Stimulated activated CD4-positive, alpha-beta T cell treated with anti-CD3 and anti-CD28 coated beads, Interleukin-2, amount 100 ng/mL, for 48 hours (primary cell): ENCODE data around the gene CTNNA2.

ENCODE experiments used
- DNase-seq, 2 donors: peaks; one replicate each; pipeline ENCODE4 v3.0.0-alpha.2; 2020

CTNNA2 gene

DNA sequence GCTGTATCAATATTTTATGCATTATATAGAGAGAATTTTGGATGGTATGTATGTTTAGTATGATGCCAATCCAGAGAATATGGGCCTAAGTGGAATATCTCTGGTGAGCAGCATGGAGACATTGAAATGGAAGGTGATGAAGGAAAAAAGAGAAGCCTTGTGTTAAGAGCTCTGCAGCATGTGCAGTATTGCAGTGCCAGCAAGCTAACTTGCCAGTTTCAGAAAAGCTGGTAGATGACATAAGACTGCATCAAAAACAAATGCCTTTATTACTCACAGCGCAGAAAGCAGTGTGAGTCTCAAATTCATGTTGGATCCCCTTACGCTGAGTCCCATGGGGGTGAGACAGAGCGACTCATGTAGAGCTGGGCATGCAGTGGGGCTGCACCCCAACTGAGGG is 280.2 kb downstream of the CTNNA2 start:
- no peak for DNase-seq

DNA sequence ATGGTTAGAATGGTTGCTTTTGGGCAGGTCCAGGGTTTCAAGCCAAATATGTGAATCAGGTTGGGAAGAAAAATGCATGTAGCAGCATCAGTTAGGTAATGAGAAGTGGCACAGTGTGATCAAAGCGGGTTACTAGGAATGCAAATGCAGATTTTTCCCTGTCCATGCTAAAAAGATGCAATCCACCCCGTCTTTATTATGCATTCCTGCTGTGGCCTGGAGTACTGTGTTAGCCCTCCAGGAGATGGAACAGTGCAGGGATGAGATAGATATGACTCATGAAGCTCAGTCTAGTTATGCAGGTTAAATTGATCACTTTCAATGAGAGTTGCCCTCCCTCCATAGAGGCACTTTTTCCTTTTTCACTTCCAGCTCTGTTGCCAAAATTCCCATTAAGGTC is 283.8 kb downstream of the CTNNA2 start:
- DNase-seq = no peak

DNA sequence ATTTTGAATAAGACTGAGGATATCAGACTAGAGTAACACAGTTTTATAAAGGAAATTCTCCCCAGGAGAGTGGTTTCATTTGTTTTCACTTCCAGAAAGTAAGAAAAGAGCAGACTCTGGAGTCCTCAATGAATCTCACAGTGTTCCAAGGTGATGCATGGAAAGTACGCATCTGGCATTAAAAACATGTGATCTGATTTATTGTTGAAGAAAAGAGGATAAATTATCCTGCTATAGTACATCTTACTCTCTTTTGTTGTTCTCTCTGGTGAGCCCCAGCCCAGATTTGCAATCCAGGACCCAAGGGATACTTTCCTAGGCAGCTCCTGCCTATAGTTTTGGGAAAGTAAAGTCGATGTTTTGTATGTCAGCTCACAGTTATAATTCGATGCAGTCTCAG is 285.9 kb downstream of the CTNNA2 start:
- no peak for DNase-seq

DNA sequence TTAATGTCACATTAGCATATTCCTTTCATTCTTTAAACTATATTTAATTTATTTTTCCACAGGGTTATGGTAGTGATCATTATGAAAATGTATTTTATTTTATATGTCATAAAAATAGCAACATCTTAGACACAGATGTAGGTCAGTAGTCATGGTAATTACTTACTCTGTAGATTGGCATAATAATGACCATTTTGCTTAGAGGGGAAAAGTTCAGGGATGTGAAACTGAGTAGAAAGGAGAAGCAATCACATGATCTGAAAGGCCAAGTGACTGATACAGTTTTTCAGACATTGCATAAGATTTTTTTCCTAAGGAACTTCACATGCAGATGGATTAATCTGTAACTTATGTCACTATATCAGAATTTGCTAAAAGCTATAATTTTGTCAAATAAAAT is 286.9 kb downstream of the CTNNA2 start:
- DNase-seq = no peak

DNA sequence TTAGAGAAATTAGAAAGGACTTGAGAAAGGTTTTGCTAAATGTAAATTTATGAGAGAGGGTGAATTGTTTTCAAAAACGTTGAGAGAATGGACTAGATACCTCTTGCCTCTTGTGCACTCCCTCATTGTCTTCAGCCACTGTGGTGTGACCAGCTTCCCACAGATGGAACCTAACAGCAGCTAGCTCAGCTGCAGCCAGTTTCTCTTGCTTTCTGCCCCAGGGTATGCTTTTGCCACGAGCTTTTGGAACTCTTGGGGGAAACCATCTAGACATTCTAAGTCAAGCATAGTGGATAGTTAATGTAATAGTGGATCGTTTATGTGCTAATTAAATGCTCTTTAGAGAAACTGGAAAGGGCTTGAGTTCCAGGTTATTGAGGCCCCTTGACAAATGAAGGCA is 288.2 kb downstream of the CTNNA2 start:
- no peak for DNase-seq

DNA sequence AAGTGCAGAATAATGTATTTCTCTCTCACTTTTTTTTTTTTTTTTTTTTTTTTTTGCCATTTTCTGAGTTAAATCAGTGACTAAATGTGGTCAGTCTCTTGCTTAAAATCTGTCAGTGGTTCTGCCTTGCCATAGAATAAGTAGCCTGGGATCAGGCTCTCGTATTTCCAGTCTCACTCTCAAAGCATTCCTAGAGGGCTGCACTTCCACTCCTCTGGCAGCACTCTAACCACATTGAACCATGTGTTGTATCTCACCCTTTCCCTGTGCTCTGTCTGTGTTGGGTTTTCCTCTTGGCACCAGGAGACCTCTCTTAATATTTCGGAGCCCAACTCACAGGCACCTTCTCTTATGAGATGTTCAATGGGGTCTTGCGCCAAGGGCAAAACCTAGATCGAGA is 304.4 kb downstream of the CTNNA2 start:
- no peak for DNase-seq

DNA sequence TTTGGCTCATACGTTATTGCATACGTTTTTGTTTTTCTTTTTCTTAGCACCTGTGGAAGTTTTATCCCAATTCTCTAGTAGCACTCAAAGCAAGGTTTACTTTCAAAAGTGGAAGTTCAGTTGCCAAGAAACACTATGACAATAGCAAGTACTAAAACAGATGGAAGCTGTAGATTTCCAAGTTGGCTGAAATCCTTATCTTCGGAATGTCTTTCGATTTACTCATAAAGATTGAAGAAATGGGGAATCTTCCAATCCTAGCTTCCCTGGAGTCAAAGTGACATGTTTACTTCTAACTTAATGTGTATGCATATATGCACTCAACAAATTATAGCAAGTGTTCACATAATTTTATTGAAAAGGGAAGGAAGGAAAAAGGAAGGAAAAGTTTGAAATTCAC is 307.4 kb downstream of the CTNNA2 start:
- DNase-seq = no peak

DNA sequence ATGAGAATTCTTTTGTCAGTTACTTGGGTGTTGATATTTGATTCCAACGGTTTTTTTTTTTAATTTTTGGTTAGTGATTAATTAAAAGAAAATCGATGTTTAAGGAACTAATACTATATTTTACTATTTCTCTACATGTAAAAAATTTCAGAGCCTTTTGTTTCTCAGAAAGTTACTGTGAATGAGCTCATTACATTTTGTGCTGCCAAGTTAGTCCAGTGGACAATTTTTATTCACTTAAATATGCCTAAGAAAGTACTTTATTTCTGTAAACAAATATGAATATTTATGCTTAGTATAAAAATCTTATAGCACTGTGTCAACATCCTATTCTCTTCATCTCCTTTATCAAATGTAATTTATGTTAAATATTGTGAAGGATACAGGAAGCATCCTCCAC is 309.3 kb downstream of the CTNNA2 start:
- DNase-seq = no peak

DNA sequence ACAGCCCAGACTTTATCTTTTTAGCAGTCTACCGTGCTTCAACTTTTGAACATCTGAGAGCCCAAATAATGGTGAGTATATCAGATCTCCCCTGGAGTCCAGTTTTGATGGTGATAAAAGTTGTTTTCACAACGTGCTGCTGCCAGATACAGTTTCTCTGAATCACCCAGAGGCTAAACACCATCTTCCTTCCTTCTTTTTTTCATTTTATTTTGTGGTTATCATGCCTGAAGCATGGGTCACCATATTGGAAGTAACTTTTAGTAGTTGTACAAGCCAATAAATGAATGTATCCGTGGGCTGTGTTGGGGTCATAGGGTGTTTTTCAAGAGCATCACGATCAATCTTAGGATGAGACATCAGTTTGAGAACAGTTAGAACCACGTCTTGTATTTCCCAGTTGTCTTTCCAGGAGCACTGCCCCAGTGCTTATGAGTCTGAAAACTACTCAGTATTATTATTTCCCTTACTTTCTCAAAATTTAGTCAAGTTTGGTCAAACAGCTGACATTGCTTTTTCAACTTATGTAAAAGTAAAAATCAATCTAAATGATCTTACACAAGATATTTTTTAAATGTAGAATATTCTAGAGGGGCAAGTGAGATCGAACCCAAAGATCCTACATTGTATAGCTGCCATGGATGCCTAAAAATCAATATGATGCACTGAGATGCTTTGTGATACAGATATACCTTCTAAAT is 311.4 kb downstream of the CTNNA2 start:
- no peak for DNase-seq

DNA sequence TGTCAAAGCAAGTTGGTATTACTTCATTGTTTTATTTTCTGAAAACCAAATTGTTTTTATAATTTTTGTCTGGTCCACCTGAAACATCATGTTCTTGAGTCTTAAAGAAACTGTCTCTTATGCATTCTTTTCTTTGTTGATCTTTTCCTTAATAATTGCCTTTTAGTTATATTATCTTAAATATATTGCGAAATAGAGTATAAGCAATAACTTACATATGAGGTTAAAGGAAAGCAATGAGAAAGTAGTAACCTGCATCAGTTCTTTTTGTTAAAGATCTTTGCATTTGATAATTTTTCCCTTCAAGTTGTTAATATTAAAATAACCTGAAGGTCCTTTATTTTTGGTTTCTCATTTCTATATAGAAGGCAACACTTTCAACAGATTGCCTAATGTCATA is 315.0 kb downstream of the CTNNA2 start:
- no peak for DNase-seq

DNA sequence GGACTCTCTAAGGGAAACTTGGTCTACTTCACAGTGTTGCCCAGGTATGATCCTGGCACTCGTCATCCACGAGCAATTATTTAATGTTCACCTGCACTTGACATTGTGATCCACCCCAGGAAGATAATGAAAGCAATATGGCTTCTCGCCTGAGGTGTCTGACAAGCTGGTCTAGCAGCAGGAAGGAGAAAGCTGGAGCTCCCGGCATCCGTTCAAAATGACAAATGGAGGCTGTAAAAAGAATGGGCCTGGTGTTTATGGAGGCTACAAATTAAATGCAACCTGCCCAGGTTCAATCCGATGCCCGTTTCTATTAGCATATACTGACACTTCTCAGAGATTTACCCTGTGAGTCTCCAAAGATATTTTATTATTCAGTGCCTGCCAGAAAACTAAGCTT is 317.6 kb downstream of the CTNNA2 start:
- no peak for DNase-seq

DNA sequence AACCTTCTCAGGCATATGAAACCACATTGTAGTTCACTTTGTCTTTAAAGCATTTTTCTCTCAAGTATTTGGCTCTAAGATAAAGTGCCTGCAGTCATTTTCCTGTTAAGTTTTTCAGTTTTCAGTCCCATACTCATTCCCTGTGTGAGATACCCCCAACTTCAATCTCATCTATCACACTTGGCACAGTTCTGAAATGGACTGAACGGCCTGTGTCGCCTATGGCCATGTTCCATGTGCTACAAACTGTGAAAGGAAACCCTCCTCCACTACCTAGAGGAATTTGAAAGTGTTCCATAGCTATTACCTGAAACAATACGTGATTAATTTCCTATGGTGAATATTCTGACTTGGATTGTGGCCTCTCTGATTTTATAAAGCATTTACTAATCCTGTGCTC is 319.1 kb downstream of the CTNNA2 start:
- no peak for DNase-seq

DNA sequence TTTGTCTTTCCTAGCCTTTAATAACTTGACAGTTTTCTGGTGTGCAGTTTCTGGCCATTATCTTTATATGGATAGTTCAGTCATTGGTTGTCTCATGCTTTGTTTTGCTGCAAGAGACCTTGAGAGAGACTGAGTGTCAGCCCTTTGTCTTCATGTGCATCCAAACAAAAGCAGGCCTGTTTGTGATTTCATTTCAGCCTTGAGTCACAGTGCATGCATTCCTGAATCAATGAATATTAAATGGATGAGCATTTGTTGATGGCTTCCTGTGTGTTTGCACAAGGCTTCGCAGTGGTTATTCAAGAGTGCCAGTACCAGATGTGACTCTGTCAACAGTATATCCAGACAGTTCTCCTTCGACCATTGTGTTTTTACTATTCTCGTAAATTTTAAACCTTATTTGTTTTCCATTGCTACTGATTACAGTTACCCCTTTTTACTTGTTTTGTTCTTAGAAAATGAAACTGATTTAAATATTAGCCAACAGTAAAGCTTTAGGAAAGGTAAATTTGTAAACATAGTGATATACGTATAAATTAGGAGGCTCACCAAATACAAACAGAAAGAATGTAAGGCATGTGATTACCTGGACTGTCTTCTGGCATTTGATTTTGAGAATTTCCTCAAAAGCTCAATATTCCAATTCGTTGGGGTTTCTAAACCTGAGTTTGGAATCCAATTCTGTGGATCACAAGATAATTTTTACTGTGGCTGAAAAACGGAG is 319.8 kb downstream of the CTNNA2 start:
- DNase-seq = no peak

DNA sequence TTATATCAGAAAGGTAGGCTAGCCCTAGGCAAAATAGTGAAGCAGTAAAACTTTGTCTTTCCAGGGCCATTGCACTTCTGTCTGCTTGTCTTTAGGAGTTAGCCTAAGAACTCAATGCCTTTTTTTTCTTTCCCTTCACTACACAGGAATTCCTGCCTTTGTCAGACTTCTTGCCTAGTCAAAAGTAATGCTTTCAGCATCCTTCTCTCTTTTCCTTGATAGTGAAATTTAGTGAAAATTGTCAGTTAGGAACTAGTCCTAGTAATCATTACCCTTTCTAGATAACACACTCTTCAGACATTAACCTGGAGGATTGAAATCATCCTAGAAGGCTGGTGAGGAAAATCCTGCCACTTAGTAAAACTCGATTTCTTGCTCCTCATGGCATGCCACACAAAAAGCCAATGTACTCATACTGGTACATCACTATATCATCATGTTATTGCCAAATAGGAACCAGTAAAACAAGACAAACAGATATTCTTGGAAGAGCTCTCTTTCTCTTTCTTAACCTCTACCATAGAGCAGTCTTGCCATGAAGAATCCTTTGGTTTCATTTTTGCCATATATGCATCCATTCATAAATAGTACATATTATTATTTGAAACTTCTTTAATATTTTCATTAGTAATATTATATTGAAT is 320.5 kb downstream of the CTNNA2 start:
- no peak for DNase-seq

DNA sequence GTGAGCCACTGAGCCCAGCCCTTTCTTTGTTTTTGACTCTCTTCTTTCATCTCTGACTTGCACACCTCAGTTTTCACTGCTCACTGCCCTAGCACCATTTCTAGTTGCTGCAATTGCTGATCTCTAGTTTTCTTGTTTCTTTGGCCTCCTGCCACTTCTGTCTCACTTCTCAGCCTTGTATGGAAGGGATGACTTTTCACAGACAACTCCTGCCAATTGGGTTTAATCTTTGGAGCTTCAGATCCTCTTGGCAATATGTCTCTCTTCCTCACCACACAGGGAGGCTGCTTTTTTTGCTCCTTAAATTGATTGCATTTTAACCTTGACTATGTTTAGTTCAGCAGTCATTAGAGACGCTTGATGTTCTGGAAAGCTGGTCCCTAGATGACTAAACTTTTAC is 323.1 kb downstream of the CTNNA2 start:
- DNase-seq = no peak

DNA sequence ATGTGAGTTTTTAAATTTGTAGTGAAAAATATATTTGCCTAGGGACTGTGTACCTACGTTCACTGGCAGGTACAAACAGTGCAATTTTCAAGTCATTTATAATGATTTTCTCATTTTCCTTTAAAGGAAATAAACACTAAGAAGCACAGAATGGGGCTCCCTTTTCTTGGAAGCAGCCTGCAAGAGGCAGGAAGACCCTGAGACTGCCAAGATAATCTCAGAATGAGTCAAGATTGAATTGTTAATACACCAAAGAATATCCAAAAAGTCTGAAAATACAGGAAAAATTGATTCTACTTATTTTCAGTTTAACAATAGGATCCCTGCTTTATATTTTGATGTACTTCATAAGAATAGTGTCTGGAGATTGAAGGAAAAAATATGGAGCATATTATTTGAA is 331.2 kb downstream of the CTNNA2 start:
- no peak for DNase-seq

DNA sequence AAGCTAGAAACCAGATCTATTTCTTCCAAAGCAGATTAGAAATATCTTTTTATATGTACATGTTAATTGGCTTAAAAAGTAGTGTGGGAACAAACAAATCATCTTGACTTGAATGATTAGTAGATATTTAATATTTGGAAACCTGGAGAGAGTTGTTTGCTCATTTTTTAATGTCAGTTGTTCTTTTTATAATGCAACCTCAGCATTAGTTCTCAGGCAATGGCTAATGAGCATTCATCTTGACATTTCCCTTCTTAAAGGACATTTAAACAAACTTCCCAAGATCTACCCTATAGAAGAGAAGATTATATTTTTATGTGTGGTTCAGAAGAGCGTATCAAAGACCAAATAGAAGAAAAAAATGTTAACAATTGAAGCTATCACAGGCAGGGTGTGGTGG is 334.0 kb downstream of the CTNNA2 start:
- no peak for DNase-seq

DNA sequence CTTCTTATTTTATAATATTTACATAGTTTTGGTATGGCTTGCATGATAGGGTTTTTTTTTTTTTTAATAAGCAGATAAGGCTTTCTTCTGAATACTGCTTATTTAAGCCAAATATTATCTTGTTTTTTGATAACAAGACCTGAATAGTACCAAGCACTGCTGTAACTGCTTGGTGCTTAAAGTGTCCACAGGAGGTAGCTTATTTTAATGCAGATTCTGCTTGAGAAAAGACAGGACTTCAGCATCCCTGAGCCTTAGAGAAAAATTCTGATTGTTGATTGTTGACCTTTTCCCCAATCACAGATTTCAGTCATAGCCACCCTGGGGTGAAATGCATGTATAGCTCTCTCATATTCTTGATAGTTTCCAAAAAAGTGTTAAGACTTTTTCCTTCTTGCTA is 336.4 kb downstream of the CTNNA2 start:
- DNase-seq = no peak

DNA sequence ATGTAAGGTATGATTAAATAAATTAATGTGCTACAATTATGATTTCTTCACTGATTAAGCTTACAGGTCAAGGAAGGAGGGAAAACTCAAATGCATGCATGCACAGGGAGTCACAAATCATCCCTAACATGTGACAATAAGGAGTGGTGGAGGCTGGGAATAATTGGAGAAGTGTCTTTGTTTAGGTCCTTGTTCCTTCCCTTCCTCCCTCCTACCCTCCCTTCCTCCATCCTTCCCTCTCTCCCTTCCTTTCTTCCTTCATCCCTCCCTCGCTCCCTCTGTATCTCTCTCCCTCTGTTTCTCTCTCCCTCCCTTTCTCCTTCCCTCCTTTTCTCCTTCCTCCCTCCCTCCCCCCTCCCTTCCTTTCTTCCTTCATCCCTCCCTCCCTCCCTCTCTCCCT is 337.1 kb downstream of the CTNNA2 start:
- no peak for DNase-seq

DNA sequence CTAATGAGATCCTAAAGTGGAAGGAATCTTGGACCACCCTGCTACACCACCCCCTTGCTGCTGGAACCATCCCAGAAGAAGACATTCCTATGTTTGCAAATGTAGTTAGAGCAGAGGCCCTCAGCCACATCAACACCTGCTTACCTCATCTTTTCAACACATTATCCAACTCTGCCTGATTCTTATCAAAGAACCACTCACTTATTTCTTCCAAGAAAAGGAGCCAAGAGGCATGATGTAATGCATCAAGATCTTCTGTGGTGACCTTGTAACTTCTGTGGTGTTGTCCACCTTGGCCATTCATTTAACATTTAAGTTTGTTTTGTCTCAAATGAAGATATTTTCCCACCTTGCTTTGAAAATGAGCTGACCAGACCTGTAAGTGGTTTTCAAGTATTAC is 338.1 kb downstream of the CTNNA2 start:
- DNase-seq = no peak

DNA sequence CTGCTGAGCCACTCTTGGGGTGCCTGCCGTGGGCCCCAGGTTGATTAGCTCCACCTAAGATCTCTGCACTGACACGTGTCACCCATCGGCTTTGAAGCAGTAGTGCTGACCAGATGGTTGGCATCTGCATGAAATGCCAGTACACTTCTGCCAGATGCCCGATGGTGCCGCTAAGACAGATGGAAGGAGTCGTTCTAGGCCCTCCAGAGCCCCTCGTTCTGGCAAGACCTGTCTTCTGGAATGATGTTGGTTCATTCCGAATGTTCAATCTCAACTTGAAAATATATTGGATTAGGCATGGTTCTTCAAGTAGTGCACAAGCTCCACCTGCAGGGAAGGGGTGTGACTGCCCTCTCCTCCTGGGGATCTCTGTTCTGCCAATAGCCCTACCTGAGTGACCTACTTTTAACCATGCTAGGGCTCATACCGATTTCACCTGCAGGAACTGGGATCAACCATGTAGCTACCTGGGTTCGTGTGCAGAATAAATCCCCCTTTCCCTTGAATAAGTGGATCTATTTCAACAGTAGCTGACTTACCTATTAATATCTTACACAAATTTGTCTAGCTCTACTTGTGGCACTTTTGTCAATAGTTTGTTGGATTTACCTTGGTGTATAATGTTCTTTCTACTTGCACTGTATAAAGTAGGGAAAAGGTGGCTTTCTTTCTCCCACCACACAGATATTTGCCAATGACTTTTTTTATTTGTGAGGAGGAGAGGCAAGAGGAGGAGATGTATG is 342.6 kb downstream of the CTNNA2 start:
- no peak for DNase-seq

DNA sequence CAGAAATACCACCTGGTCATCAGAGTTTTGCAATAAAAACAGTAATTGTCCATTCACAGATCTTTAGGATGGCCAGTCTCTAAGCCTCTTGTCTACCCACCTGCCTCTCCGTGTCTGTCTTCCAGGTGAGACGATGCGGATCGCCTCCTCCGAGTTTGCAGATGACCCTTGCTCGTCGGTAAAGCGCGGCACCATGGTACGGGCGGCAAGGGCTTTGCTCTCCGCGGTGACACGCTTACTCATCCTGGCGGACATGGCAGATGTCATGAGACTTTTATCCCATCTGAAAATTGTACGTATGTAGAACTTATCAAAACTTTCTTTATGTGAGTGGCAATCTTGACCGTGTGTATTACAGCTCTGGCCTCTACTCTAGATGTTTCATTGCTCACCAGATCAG is 345.0 kb downstream of the CTNNA2 start:
- no peak for DNase-seq

DNA sequence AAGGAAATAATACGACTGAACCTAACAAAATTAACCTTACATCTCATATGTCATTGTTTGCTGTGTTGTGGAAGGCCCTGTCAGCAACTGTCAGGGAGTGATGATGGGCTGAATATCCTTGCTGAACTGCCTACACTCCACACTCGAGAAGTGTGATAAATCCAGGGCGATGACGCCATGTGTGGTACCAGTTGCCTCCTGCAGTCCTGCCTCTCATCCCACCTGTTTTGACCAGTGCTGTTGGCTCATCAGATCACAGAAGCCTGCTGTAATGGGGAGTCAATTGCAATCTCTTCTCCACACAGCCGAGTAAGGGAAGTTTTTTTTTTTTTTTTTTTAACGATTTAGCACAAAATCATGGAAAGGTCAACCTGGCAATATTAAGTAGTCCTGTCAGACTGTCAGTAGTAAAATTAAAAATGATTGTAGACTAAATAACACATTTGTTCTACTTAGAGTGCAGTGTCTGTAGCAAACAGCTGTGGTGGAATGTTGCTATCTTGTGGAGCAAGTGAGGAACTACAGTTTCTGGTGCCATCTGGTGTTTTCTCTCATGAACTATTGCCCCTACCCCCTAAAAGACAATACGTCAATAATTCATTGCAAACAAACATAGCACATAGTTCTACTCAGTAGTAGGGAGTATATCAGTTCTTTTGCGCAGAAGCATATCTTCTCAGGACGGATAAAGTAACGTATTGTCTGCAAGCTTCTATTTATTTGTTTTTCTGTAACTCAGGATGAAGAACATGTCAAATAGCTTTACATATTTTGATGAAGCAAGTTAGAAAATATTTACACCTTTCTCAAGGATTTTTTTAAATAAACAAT is 347.6 kb downstream of the CTNNA2 start:
- DNase-seq = no peak
